GM23338 (cell line): ENCODE data around the gene KLK1. TPM values are rescaled to one million over a fixed set of nuclear protein-coding genes. Genes with fewer than 3 reads are reported as not detected.

Experiments
- ATAC-seq: fragments of 200-7000 bp; cut with Tn5 transposase; 3 replicates; pipeline ENCODE4 v1.9.1; 2020
- DNase-seq: peaks from one replicate; pipeline ENCODE4 v3.0.0-alpha.2; 2015; ENCODE audit warnings: low spot score
- H2AFZ ChIP-seq: fragments of 200-600 bp; sonication (generic); 2 replicates; pipeline ENCODE4 v1.8.0; 2016; ENCODE audit warnings: antibody characterized with exemption, mild to moderate bottlenecking, moderate library complexity
- H3F3A ChIP-seq: fragments of 200-600 bp; sonication (generic); replicated peaks from 2 replicates; pipeline ENCODE4 v1.8.0; 2017; ENCODE audit warnings: antibody characterized with exemption, mixed run types, low read depth
- H3K27ac ChIP-seq: fragments of 200-600 bp; sonication (generic); 2 replicates; pipeline ENCODE4 v1.6.1; 2016; ENCODE audit warnings: low read depth
- H3K27me3 ChIP-seq: fragments of 200-600 bp; sonication (generic); 2 replicates; pipeline ENCODE4 v1.8.0; 2016; ENCODE audit warnings: mild to moderate bottlenecking, mixed run types, moderate library complexity; ENCODE audit not compliant: insufficient read depth
- H3K36me3 ChIP-seq: fragments of 200-600 bp; sonication (generic); 2 replicates; pipeline ENCODE4 v1.8.0; 2016; ENCODE audit warnings: mild to moderate bottlenecking; ENCODE audit not compliant: insufficient read depth
- H3K4me1 ChIP-seq: fragments of 200-600 bp; sonication (generic); 2 replicates; pipeline ENCODE4 v1.8.0; 2016; ENCODE audit warnings: mild to moderate bottlenecking, moderate library complexity; ENCODE audit not compliant: insufficient read depth
- H3K4me2 ChIP-seq: fragments of 200-600 bp; sonication (generic); 2 replicates; pipeline ENCODE4 v1.7.1; 2017; ENCODE audit warnings: mixed run types
- H3K4me3 ChIP-seq: fragments of 200-600 bp; sonication (generic); 2 replicates; pipeline ENCODE4 v1.6.1; 2016; ENCODE audit warnings: mixed run types
- H3K79me2 ChIP-seq: fragments of 200-600 bp; sonication (generic); replicated peaks from 2 replicates; pipeline ENCODE4 v1.8.0; 2017; ENCODE audit warnings: mild to moderate bottlenecking; ENCODE audit not compliant: insufficient read depth
- H3K9me2 ChIP-seq: fragments of 200-600 bp; sonication (generic); 2 replicates; pipeline ENCODE4 v1.8.0; 2017; ENCODE audit not compliant: insufficient read depth
- H4K20me1 ChIP-seq: fragments of 200-600 bp; sonication (generic); replicated peaks from 2 replicates; pipeline ENCODE4 v1.8.0; 2017; ENCODE audit warnings: mild to moderate bottlenecking; ENCODE audit not compliant: insufficient read depth
- H3K27ac Mint-ChIP-seq: 2 replicates; pipeline ENCODE4 v1.8.0; 2020; ENCODE audit warnings: inconsistent platforms, mild to moderate bottlenecking, moderate library complexity, mixed read lengths
- H3K27me3 Mint-ChIP-seq: 3 replicates; pipeline ENCODE4 v1.8.0; 2022; ENCODE audit warnings: low read depth, mild to moderate bottlenecking, moderate library complexity, mixed read lengths, inconsistent platforms; ENCODE audit not compliant: insufficient read depth, poor library complexity
- H3K36me3 Mint-ChIP-seq: 3 replicates; pipeline ENCODE4 v1.8.0; 2021; ENCODE audit warnings: low read depth, mild to moderate bottlenecking, inconsistent platforms, moderate library complexity, mixed read lengths
- H3K4me1 Mint-ChIP-seq: 3 replicates; pipeline ENCODE4 v1.8.0; 2020; ENCODE audit warnings: mild to moderate bottlenecking, inconsistent platforms, mixed read lengths
- H3K4me3 Mint-ChIP-seq: 3 replicates; pipeline ENCODE4 v1.8.0; 2021; ENCODE audit warnings: moderate library complexity, mild to moderate bottlenecking, inconsistent platforms, mixed read lengths
- H3K9me3 Mint-ChIP-seq: 3 replicates; pipeline ENCODE4 v1.8.0; 2020; ENCODE audit warnings: moderate library complexity, mild to moderate bottlenecking, inconsistent platforms, mixed read lengths
- EZH2 ChIP-seq: fragments of 200-600 bp; sonication (generic); IDR thresholded peaks from one replicate; pipeline ENCODE4 v1.8.0; 2017; ENCODE audit warnings: antibody characterized with exemption, mild to moderate bottlenecking, low read depth; ENCODE audit not compliant: unreplicated experiment
- EZH2phosphoT487 ChIP-seq: fragments of 200-600 bp; sonication (generic); IDR thresholded peaks from one replicate; pipeline ENCODE4 v1.8.1; 2018; ENCODE audit warnings: antibody characterized with exemption; ENCODE audit not compliant: unreplicated experiment
- JUNB ChIP-seq: IDR thresholded peaks from one replicate; pipeline ENCODE4 v1.6.1; 2016; ENCODE audit warnings: antibody characterized with exemption; ENCODE audit not compliant: unreplicated experiment
- NANOG ChIP-seq: IDR thresholded peaks from 2 replicates; pipeline ENCODE4 v1.6.1; 2016; ENCODE audit warnings: antibody characterized with exemption, borderline replicate concordance
- POLR2AphosphoS5 ChIP-seq: IDR thresholded peaks from 2 replicates; pipeline ENCODE4 v1.6.1; 2016; ENCODE audit warnings: antibody characterized with exemption, low read depth
- ZNF114 ChIP-seq: fragments of 250-450 bp; sonication (Bioruptor Pico); IDR thresholded peaks from 2 replicates; pipeline ENCODE4 v1.5.0; 2020; ENCODE audit warnings: mild to moderate bottlenecking, moderate library complexity
- ZNF331 ChIP-seq: fragments of 250-450 bp; sonication (Bioruptor Pico); IDR thresholded peaks from 2 replicates; pipeline ENCODE4 v1.5.0; 2020; ENCODE audit warnings: low read depth, mild to moderate bottlenecking, moderate library complexity
- ZNF462 ChIP-seq: fragments of 250-450 bp; sonication (Bioruptor Pico); IDR thresholded peaks from 2 replicates; pipeline ENCODE4 v1.5.0; 2020; ENCODE audit warnings: mild to moderate bottlenecking, moderate library complexity
- polyA plus RNA-seq: library from polyadenylated mRNA; unstranded; fragments of >200 nt; fragmentation: Nextera tagmentation; extraction: Ambion mirVana; gene quantifications from 2 replicates; pipeline ENCODE4 v1.2.1, GENCODE V29; 2016
- total RNA-seq: library from RNA; depleted of rRNA; stranded (reverse); fragments of >200 nt; shearing (Covaris generic); gene quantifications from 2 replicates; pipeline ENCODE4 v1.2.3, GENCODE V29; 2014
- TF ChIP-seq, protein P1 (sequence below): IDR thresholded peaks from one replicate; pipeline ENCODE4 v1.6.1; 2018; ENCODE audit warnings: antibody characterized with exemption; ENCODE audit not compliant: unreplicated experiment

Gene KLK1
- total and polyA plus RNA-seq, 2 experiments from 2014 or later: 0.31 to 3.0 TPM

- TF ChIP-seq, protein P1, sequence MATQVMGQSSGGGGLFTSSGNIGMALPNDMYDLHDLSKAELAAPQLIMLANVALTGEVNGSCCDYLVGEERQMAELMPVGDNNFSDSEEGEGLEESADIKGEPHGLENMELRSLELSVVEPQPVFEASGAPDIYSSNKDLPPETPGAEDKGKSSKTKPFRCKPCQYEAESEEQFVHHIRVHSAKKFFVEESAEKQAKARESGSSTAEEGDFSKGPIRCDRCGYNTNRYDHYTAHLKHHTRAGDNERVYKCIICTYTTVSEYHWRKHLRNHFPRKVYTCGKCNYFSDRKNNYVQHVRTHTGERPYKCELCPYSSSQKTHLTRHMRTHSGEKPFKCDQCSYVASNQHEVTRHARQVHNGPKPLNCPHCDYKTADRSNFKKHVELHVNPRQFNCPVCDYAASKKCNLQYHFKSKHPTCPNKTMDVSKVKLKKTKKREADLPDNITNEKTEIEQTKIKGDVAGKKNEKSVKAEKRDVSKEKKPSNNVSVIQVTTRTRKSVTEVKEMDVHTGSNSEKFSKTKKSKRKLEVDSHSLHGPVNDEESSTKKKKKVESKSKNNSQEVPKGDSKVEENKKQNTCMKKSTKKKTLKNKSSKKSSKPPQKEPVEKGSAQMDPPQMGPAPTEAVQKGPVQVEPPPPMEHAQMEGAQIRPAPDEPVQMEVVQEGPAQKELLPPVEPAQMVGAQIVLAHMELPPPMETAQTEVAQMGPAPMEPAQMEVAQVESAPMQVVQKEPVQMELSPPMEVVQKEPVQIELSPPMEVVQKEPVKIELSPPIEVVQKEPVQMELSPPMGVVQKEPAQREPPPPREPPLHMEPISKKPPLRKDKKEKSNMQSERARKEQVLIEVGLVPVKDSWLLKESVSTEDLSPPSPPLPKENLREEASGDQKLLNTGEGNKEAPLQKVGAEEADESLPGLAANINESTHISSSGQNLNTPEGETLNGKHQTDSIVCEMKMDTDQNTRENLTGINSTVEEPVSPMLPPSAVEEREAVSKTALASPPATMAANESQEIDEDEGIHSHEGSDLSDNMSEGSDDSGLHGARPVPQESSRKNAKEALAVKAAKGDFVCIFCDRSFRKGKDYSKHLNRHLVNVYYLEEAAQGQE: no peak
These were observed 6.9 kb upstream of the KLK1 start (continued) for GRCh38 chr19:50830266-50831025.

- Histone ChIP-seq H3K27ac (no peak overlapping the region), H4K20me1 (no peaks in the 10 kb centered on the region), H3K79me2 (no peaks in the 10 kb centered on the region), H3K27me3 (peaks cover 9% of the 10 kb centered on the region), H3F3A (no peaks in the 10 kb centered on the region), H3K36me3 (no peaks in the 10 kb centered on the region), H2AFZ (no peak overlapping the region), H3K4me3 (no peak overlapping the region), H3K4me2 (no peak overlapping the region), H3K9me2 (0 out of 2 replicates have a peak, but pooled peaks cover 2% of the 10 kb centered on the region), H3K4me1 (no peaks in the 10 kb centered on the region)
- no peak overlapping the region for H3K4me3 Mint-ChIP-seq
- peaks cover 7% of the 10 kb centered on the region; the same call in 1 of the 3 replicates for H3K9me3 Mint-ChIP-seq
- peaks cover 12% of the 10 kb centered on the region for H3K27me3 Mint-ChIP-seq
- ATAC-seq (no peak), DNase-seq (no peak)
- H3K36me3 Mint-ChIP-seq: no peaks in the 10 kb centered on the region
- TF ChIP-seq ZNF331 (CRISPR knock-in tag) (no peak), NANOG (no peak), EZH2 (no peak), JUNB (no peak), ZNF114 (CRISPR knock-in tag) (no peak), POLR2AphosphoS5 (no peak), EZH2phosphoT487 (no peak), ZNF462 (CRISPR knock-in tag) (no peak)
- TF ChIP-seq, protein P1: no peak
- H3K4me1 Mint-ChIP-seq: no peaks in the 10 kb centered on the region
- H3K27ac Mint-ChIP-seq: no peak overlapping the region
These were observed 6.2 kb upstream of the KLK1 start for GRCh38 chr19:50829801-50830200.
